Upper lobe of left lung (tissue), 6 donors: ENCODE data around the gene SLC44A5. TPM values are rescaled to one million over a fixed set of nuclear protein-coding genes. Genes with fewer than 3 reads are reported as not detected.
"Not testable (repeated sequence)": the region's sequence is repeated elsewhere in the genome, so short reads cannot be mapped to it uniquely, and the experiment has no call there.

Experiments
- ATAC-seq, 2 donors: fragments of 200-7000 bp; cut with Tn5 transposase; one replicate each; pipeline ENCODE4 v1.9.1; 2022; ENCODE audit warnings: mild to moderate bottlenecking in 2 of 2, moderate library complexity in 2 of 2; ENCODE audit not compliant: low FRiP score in 2 of 2
- DNase-seq, 2 donors: peaks; one replicate each; pipeline ENCODE4 v3.0.0-alpha.2; 2019 to 2020
- H3K27ac ChIP-seq, 4 donors: fragments of 200-600 bp; sonication (generic); one replicate each; pipeline ENCODE4 v1.5.1; 2016 to 2019
- H3K27me3 ChIP-seq, 4 donors: fragments of 200-600 bp; sonication (generic); one replicate each; pipeline ENCODE4 v1.5.1; 2017 to 2019
- H3K36me3 ChIP-seq, 4 donors: fragments of 200-600 bp; sonication (generic); one replicate each; pipeline ENCODE4 v1.5.1; 2016 to 2019
- H3K4me1 ChIP-seq, 4 donors: fragments of 200-600 bp; sonication (generic); one replicate each; pipeline ENCODE4 v1.5.1; 2018 to 2019
- H3K4me3 ChIP-seq, 4 donors: fragments of 200-600 bp; sonication (generic); one replicate each; pipeline ENCODE4 v1.5.1; 2017 to 2019; ENCODE audit warnings: mild to moderate bottlenecking in 2 of 4, moderate library complexity in 1 of 4
- H3K9me3 ChIP-seq, 4 donors: fragments of 200-600 bp; sonication (generic); one replicate each; pipeline ENCODE4 v1.5.1; 2018 to 2019
- EP300 ChIP-seq, 4 donors: sonication (generic); formaldehyde crosslinking; IDR thresholded peaks; one replicate each; pipeline ENCODE4 v1.5.1; 2017; ENCODE audit warnings: antibody characterized with exemption in 4 of 4, control low read depth in 2 of 4
- POLR2A ChIP-seq, 4 donors: fragments of 450-650 bp; IDR thresholded peaks; one replicate each; pipeline ENCODE4 v1.5.1; 2016 to 2017; ENCODE audit warnings: antibody characterized with exemption in 4 of 4, mild to moderate bottlenecking in 2 of 4
- POLR2AphosphoS5 ChIP-seq, 2 donors: sonication (generic); formaldehyde crosslinking; IDR thresholded peaks; one replicate each; pipeline ENCODE4 v1.5.1; 2017; ENCODE audit warnings: antibody characterized with exemption in 2 of 2
- WGBS, 2 donors: methylation state at CpG; one replicate each; pipeline ENCODE4 v1.1.5; 2017 to 2018; 5-methylcytosine and 5-hydroxymethylcytosine counted together
- total RNA-seq, 6 donors: library from RNA; depleted of rRNA in 4 of 6; stranded (reverse); fragments of >200 nt in 4 of 6; gene quantifications; one replicate each; pipeline versions ENCODE4 v1.1.0 to v1.2.1, GENCODE V29; 2016 to 2021
- TF ChIP-seq, protein P1 (sequence below), 6 experiments: fragments of 450-650 bp in 4 of 6; fragments of 200-600 bp in 2 of 6; sonication (generic) in 2 of 6; IDR thresholded peaks; one replicate each; pipeline ENCODE4 v1.5.1; 2016 to 2019; ENCODE audit warnings: antibody characterized with exemption in 6 of 6
- donor health status: DM: no; HTN: no; CAD: no; lungs with moderate emphysema.
- donor health status: DM: no; HTN: yes; CAD: no; lungs with severe emphysema.

Gene SLC44A5
- total RNA-seq, 6 donors from 2014 or later = 0.11 to 4.2 (median 0.40) TPM; not detected in 1

DNA sequence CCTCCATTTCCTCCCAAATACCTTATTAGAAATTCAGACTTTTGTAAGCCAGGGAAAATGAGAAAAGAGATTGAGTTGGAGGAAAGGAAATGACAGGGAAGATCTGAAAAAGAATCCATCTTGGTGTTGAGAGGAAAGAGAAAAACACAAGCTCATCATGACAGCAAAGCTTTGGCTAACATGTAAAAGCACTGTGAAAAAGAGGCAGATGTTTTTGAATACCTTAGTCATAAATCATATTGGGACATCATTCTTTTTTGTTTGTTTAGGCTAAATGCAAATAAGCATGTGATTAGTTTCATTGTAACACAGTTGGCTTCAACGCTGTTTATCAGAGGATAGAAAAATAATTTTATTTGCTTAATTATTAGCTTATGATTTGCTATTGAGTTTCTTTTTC, 412.2 kb downstream of the SLC44A5 start:
- Histone ChIP-seq H3K27me3 (no peaks in the 10 kb centered on the region), H3K4me3 (no peak overlapping the region), H3K9me3 (no peaks in the 10 kb centered on the region), H3K4me1 (no peaks in the 10 kb centered on the region), H3K36me3 (no peaks in the 10 kb centered on the region), H3K27ac (no peak overlapping the region)
- 76 to 87% methylated on average over 1 of the region's 1 CpG for WGBS, 2 donors
- ATAC-seq (no peak), DNase-seq (no peak)
- TF ChIP-seq, protein P1, sequence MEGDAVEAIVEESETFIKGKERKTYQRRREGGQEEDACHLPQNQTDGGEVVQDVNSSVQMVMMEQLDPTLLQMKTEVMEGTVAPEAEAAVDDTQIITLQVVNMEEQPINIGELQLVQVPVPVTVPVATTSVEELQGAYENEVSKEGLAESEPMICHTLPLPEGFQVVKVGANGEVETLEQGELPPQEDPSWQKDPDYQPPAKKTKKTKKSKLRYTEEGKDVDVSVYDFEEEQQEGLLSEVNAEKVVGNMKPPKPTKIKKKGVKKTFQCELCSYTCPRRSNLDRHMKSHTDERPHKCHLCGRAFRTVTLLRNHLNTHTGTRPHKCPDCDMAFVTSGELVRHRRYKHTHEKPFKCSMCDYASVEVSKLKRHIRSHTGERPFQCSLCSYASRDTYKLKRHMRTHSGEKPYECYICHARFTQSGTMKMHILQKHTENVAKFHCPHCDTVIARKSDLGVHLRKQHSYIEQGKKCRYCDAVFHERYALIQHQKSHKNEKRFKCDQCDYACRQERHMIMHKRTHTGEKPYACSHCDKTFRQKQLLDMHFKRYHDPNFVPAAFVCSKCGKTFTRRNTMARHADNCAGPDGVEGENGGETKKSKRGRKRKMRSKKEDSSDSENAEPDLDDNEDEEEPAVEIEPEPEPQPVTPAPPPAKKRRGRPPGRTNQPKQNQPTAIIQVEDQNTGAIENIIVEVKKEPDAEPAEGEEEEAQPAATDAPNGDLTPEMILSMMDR (IDR thresholded peaks at IDR 0.05) = no peak
- TF ChIP-seq POLR2A (IDR thresholded peaks at IDR 0.05) (no peak), EP300 (IDR thresholded peaks at IDR 0.05) (no peak), POLR2AphosphoS5 (IDR thresholded peaks at IDR 0.05) (no peak)

DNA sequence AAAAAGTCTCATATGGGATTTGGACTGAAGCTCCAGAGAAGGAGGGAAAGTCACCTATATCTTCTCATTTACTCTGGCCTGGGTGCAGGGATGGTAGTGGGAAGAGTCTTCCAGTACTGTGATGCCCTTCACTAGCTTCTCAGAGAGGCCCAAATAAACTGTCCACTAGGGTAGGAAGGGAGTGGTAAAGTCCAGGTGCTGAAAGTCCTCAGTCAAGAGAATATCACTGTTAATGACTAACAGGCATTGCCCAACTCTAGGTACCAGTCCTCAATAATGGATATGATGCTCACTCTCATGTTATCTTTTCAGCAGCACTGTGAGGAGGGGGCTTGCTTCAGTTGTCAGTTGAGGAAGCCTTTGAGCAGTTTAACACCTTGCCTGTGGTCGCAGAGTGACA, 412.8 kb downstream of the SLC44A5 start:
- no peak overlapping the region for H3K27ac ChIP-seq
- no peaks in the 10 kb centered on the region for H3K27me3 ChIP-seq
- WGBS, 2 donors = 50 to 62% methylated on average over 1 of the region's 1 CpG

DNA sequence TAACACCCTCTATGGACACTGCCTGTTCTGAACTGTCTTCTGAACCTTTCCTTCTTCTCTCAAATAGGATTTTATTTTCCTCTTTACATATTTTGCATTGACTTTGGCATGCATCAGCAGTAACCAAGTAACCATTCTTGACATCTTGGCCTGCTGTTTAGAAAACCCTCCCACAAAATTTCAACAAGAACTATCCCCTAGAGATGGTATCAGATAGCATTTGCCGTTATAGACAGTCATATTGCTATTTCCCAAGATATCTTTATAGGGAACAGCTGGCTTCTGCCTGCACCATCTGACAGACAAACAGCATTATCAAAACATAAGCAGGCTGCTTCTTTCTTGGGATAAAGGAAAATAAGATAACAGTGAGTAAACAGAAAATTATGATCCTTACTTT, 422.0 kb downstream of the SLC44A5 start:
- Histone ChIP-seq H3K36me3 (no peaks in the 10 kb centered on the region), H3K27me3 (no peaks in the 10 kb centered on the region), H3K4me1 (no peaks in the 10 kb centered on the region), H3K9me3 (no peaks in the 10 kb centered on the region), H3K4me3 (no peak overlapping the region), H3K27ac (no peak overlapping the region)
- no peak for DNase-seq
- TF ChIP-seq POLR2A (IDR thresholded peaks at IDR 0.05) (no peak), POLR2AphosphoS5 (IDR thresholded peaks at IDR 0.05) (no peak), EP300 (IDR thresholded peaks at IDR 0.05) (no peak)
- TF ChIP-seq, protein P1 (IDR thresholded peaks at IDR 0.05) = no peak
- WGBS, 2 donors = 68% methylated on average over 1 of the region's 1 CpG
- ATAC-seq = no peak

More for the DNA sequence above, 412.8 kb downstream of the SLC44A5 start:
- DNase-seq = no peak
- H3K36me3 ChIP-seq = no peaks in the 10 kb centered on the region
- ATAC-seq = no peak
- no peaks in the 10 kb centered on the region for H3K4me1 ChIP-seq
- no peaks in the 10 kb centered on the region for H3K9me3 ChIP-seq
- TF ChIP-seq EP300 (IDR thresholded peaks at IDR 0.05) = no peak
- no peak for TF ChIP-seq POLR2AphosphoS5 (IDR thresholded peaks at IDR 0.05)
- TF ChIP-seq, protein P1 (IDR thresholded peaks at IDR 0.05) = no peak
- TF ChIP-seq POLR2A (IDR thresholded peaks at IDR 0.05) = no peak
- no peak overlapping the region for H3K4me3 ChIP-seq

DNA sequence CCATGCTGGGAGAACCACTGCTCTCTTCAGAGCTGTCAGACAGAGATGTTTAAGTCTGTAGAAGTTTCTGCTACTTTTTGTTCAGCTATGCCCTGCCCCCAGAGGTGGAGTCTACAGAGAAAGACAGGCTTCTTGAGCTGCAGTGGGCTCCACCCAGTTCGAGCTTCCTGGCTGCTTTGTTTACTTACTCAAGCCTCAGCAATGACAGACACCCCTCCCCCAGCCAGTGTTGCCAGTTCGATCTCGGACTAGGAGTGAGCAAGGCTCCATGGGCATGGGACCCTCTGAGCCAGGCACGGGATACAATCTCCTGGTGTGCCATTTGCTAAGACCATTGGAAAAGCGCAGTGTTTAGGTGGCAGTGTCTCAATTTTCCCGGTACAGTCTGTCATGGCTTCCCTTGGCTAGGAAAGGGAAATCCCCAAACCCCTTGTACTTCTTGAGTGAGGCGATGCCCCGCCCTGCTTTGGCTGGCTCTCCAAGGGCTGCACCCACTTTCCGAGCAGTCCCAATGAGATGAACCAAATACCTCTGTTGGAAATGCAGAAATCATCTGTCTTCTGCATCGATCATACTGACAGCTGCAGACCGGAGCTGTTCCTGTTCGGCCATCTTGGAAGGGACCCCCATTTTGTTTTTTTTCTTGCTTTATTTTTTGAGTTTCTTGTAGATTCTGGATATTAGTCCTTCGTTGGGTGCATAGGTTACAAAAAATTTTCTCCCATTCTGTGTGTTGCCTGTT, 429.5 kb downstream of the SLC44A5 start:
- 85 to 86% methylated on average over 12 to 13 of the region's 13 CpGs for WGBS, 2 donors
- not testable (repeated sequence) for H3K4me1 ChIP-seq

DNA sequence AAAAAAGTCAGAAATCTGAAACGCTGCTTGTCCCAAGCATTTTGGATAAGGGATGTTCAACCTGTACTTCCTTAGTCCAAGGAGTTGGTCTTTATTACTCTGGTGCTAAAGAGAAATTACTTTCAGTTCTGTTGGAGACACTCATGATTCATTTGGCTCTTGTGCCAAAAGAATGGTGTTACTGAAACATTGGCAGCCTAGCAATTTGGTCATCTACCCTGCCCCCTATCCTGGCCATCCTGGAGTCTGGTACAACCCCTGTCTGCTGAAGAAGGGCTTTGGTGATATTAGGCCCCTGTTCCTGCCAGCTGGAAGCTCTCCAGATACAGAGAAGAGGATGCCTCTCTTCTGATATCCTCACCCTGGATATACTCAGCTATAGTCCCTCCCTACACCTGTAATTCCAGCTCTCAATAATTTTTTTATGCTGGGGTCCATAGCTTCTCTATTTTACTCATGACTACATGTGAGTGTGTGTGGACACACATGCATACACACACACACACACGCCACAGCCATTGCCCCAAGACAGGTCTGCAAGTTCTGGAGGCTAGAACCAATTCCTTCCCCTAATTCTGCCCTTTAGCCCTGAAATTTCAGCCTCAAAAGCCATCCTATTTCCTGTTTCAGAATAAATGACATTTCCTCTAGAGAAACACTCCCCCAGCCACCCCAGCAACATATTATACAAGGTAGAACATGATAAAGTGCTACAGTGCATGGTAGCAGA, 436.7 kb downstream of the SLC44A5 start:
- 73 to 74% methylated on average over 2 of the region's 2 CpGs for WGBS, 2 donors
- H3K4me1 ChIP-seq = no peaks in the 10 kb centered on the region
- ATAC-seq = no peak
- H3K27me3 ChIP-seq = no peaks in the 10 kb centered on the region
- H3K4me3 ChIP-seq = no peak overlapping the region
- no peaks in the 10 kb centered on the region for H3K9me3 ChIP-seq
- TF ChIP-seq, protein P1 (IDR thresholded peaks at IDR 0.05) = no peak
- TF ChIP-seq EP300 (IDR thresholded peaks at IDR 0.05) (no peak), POLR2A (IDR thresholded peaks at IDR 0.05) (no peak), POLR2AphosphoS5 (IDR thresholded peaks at IDR 0.05) (no peak)
- DNase-seq = no peak
- no peak overlapping the region for H3K27ac ChIP-seq
- no peaks in the 10 kb centered on the region for H3K36me3 ChIP-seq

More for the DNA sequence above, 429.5 kb downstream of the SLC44A5 start:
- not testable (repeated sequence) for H3K27ac ChIP-seq, H3K27me3 ChIP-seq, ATAC-seq, H3K4me3 ChIP-seq, DNase-seq, H3K36me3 ChIP-seq, H3K9me3 ChIP-seq
